Coronary artery (tissue), 2 donors: ENCODE measurements around the gene APOBR.

Experiments used
- DNase-seq: peaks from one replicate; pipeline ENCODE4 v3.0.0-alpha.2; 2017; ENCODE audit warnings: low spot score
- H3K27ac ChIP-seq, 2 donors: fragments of 200-600 bp; sonication (generic); one replicate each; pipeline ENCODE4 v1.5.1; 2016 to 2019
- H3K4me3 ChIP-seq: fragments of 200-600 bp; sonication (generic); 2 replicates; pipeline ENCODE4 v1.5.1; 2016; ENCODE audit warnings: mild to moderate bottlenecking, moderate library complexity
- CTCF ChIP-seq: fragments of 200-600 bp; sonication (generic); IDR thresholded peaks from one replicate; pipeline ENCODE4 v1.5.1; 2019; ENCODE audit warnings: antibody characterized with exemption

Gene APOBR

GRCh38 chr16:28505489-28506137 is 11.2 kb downstream of the APOBR start:
- TF ChIP-seq CTCF: no peak
- DNase-seq: no peak
- no peak overlapping the region for H3K27ac ChIP-seq
- no peak overlapping the region for H3K4me3 ChIP-seq

GRCh38 chr16:28511031-28511430 is 16.6 kb downstream of the APOBR start:
- no peak overlapping the region for H3K27ac ChIP-seq
- no peak overlapping the region for H3K4me3 ChIP-seq
- DNase-seq: no peak
- TF ChIP-seq CTCF: no peak

GRCh38 chr16:28511801-28512789 is 17.7 kb downstream of the APOBR start:
- DNase-seq: no peak
- Histone ChIP-seq H3K27ac (no peak overlapping the region), H3K4me3 (no peak overlapping the region)
- no peak for TF ChIP-seq CTCF

GRCh38 chr16:28513484-28514181 is 19.2 kb downstream of the APOBR start:
- H3K4me3 ChIP-seq: no peak overlapping the region
- TF ChIP-seq CTCF: no peak
- H3K27ac ChIP-seq: no peak overlapping the region
- no peak for DNase-seq

GRCh38 chr16:28514246-28514645 is 19.8 kb downstream of the APOBR start:
- Histone ChIP-seq H3K4me3 (no peak overlapping the region), H3K27ac (no peak overlapping the region)
- no peak for TF ChIP-seq CTCF
- DNase-seq: no peak

GRCh38 chr16:28520672-28521071 is 26.2 kb downstream of the APOBR start:
- DNase-seq: no peak
- Histone ChIP-seq H3K4me3 (no peak overlapping the region), H3K27ac (no peak overlapping the region)
- TF ChIP-seq CTCF: no peak
